HG02938 (cell line): ENCODE data around the gene KCNQ1.

Experiments
- ATAC-seq: cut with Tn5 transposase; IDR thresholded peaks from one replicate; pipeline ENCODE4 v1.9.1; 2021; ENCODE audit warnings: mild to moderate bottlenecking, moderate library complexity; ENCODE audit not compliant: unreplicated experiment

Gene KCNQ1

GRCh38 chr11:2883640-2883978, 438.8 kb downstream of the KCNQ1 start:
- no peak for ATAC-seq

- ATAC-seq = no peak
These were observed 439.4 kb downstream of the KCNQ1 start for GRCh38 chr11:2883979-2884815.

- ATAC-seq = no peak
These were observed 440.3 kb downstream of the KCNQ1 start for GRCh38 chr11:2885017-2885677.

GRCh38 chr11:2885678-2886081, 440.9 kb downstream of the KCNQ1 start, which contains the start of gene CDKN1C:
CDKN1C (minus strand) TSS chr11:2885775; CDS start chr11:2885456, 319 bp downstream.
- peak; percentile 73 for ATAC-seq

- ATAC-seq = no peak
These were observed 441.5 kb downstream of the KCNQ1 start for GRCh38 chr11:2886191-2886894.

GRCh38 chr11:2886936-2887335, 442.1 kb downstream of the KCNQ1 start:
- ATAC-seq = no peak

- ATAC-seq = no peak
These were observed 442.8 kb downstream of the KCNQ1 start for GRCh38 chr11:2887515-2888195.

- no peak for ATAC-seq
These were observed 443.6 kb downstream of the KCNQ1 start for GRCh38 chr11:2888266-2888968.

GRCh38 chr11:2889362-2890273, 444.8 kb downstream of the KCNQ1 start:
- ATAC-seq = no peak

- ATAC-seq = no peak
These were observed 445.9 kb downstream of the KCNQ1 start for GRCh38 chr11:2890466-2891294.

- no peak for ATAC-seq
These were observed 446.8 kb downstream of the KCNQ1 start for GRCh38 chr11:2891326-2892214.

- no peak for ATAC-seq
These were observed 447.6 kb downstream of the KCNQ1 start for GRCh38 chr11:2892215-2892966.

GRCh38 chr11:2892967-2893528, 448.2 kb downstream of the KCNQ1 start:
- no peak for ATAC-seq

GRCh38 chr11:2893935-2894334, 449.1 kb downstream of the KCNQ1 start:
- no peak for ATAC-seq

- ATAC-seq = no peak
These were observed 451.2 kb downstream of the KCNQ1 start for GRCh38 chr11:2896047-2896446.

- ATAC-seq = no peak
These were observed 452.2 kb downstream of the KCNQ1 start for GRCh38 chr11:2897048-2897447.
